IgD-negative memory B cell (primary cell): ENCODE results near the gene STXBP5L. TPM values are rescaled to one million over a fixed set of nuclear protein-coding genes. Genes with fewer than 3 reads are reported as not detected.
"Not testable (repeated sequence)": the region's sequence is repeated elsewhere in the genome, so short reads cannot be mapped to it uniquely, and the experiment has no call there.

Source experiments
- H3K27ac Mint-ChIP-seq, 3 donors: one replicate each; pipeline ENCODE4 v1.8.0; 2020 to 2022; ENCODE audit warnings: mild to moderate bottlenecking in 3 of 3, mixed read lengths in 3 of 3, moderate library complexity in 1 of 3
- H3K27me3 Mint-ChIP-seq: one replicate; pipeline ENCODE4 v1.8.0; 2021; ENCODE audit warnings: mixed read lengths
- H3K36me3 Mint-ChIP-seq: one replicate; pipeline ENCODE4 v1.8.0; 2020; ENCODE audit warnings: mild to moderate bottlenecking, mixed read lengths
- H3K4me1 Mint-ChIP-seq, 3 donors: one replicate each; pipeline ENCODE4 v1.8.0; 2020 to 2022; ENCODE audit warnings: mixed read lengths in 3 of 3, mild to moderate bottlenecking in 1 of 3
- H3K4me3 Mint-ChIP-seq, 4 donors: one replicate each; pipeline ENCODE4 v1.8.0; 2020 to 2022; ENCODE audit warnings: mild to moderate bottlenecking in 4 of 4, mixed read lengths in 4 of 4, moderate library complexity in 3 of 4
- H3K9me3 Mint-ChIP-seq, 3 donors: one replicate each; pipeline ENCODE4 v1.8.0; 2020 to 2021; ENCODE audit warnings: mixed read lengths in 3 of 3, mild to moderate bottlenecking in 1 of 3
- polyA plus RNA-seq: library from polyadenylated mRNA; unstranded; fragments of 300-500 nt; fragmentation: Illumina TruSeq; gene quantifications from one replicate; pipeline ENCODE4 v1.2.3, GENCODE V29; 2021

Gene STXBP5L
- polyA plus RNA-seq, result not detected

GRCh38 chr3:120908030-120908794, at the start of gene STXBP5L:
STXBP5L (plus strand) TSS chr3:120908205; CDS start chr3:120909579, 1,374 bp downstream.
- peaks cover 0 to 5% (median 2%) of the 10 kb centered on the region in 3 donors for H3K9me3 Mint-ChIP-seq
- H3K36me3 Mint-ChIP-seq, result peaks cover 1% of the 10 kb centered on the region
- H3K4me3 Mint-ChIP-seq, result peak within 1 kb of the TSS; percentile 66 to 84 (median 80)
- H3K4me1 Mint-ChIP-seq, result peaks cover 4 to 11% (median 8%) of the 10 kb centered on the region in 3 donors
- peaks cover 47% of the 10 kb centered on the region for H3K27me3 Mint-ChIP-seq
- H3K27ac Mint-ChIP-seq, result no peak within 1 kb of the TSS

DNA sequence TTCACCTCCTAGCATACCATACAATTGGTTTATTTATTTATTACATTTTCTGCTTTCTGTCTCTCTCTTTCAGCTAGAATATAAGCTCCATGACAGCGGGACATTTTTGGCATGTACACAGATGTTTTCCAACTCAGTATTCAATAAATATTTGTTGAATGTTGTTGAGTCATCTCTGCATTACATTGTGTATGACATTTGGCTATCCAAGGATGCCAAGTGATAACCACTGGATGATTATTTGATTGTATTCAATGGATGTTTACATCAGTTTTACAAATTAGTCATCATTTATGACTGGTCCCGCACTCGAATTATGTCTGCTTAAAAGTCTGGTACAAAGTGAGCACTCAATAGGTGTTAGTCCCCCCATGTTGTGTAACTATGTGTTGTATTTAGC, 49.5 kb upstream of the STXBP5L start:
- Mint-ChIP-seq H3K9me3 (peaks cover 0 to 5% (median 0%) of the 10 kb centered on the region in 3 donors), H3K36me3 (no peaks in the 10 kb centered on the region), H3K4me1 (no peaks in the 10 kb centered on the region), H3K27me3 (peaks cover 2% of the 10 kb centered on the region), H3K4me3 (no peak overlapping the region), H3K27ac (no peak overlapping the region)

DNA sequence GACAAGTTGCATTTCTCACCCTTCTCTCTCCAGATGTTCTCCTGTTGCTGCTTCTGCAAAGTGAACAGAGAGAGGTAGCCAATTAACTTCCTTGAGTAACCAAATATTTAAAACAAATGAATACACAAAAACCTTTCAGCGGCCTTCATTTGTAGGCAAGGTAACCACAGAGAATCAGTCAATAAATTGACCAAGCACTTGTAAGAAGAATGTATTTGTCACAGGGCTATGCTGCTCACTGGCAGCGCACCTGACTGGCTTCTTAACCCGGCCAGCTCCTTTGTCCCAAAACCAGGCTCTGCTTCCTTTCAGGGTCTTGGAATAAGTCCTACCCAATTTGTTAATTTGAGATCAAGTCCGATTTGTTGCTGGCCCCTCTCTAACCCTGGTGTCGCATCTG, 43.5 kb upstream of the STXBP5L start:
- Mint-ChIP-seq H3K36me3 (no peaks in the 10 kb centered on the region), H3K4me3 (no peak overlapping the region)

GRCh38 chr3:120875507-120875906, 32.5 kb upstream of the STXBP5L start:
- H3K4me1 Mint-ChIP-seq, result no peaks in the 10 kb centered on the region
- no peaks in the 10 kb centered on the region for H3K36me3 Mint-ChIP-seq
- H3K27ac Mint-ChIP-seq, result no peak overlapping the region
- H3K4me3 Mint-ChIP-seq, result no peak overlapping the region
- peaks cover 6% of the 10 kb centered on the region for H3K27me3 Mint-ChIP-seq
- peaks cover 0 to 4% (median 0%) of the 10 kb centered on the region in 3 donors for H3K9me3 Mint-ChIP-seq

More for the DNA sequence above, 43.5 kb upstream of the STXBP5L start:
- Mint-ChIP-seq H3K4me1 (no peaks in the 10 kb centered on the region), H3K9me3 (peaks cover 0 to 4% (median 0%) of the 10 kb centered on the region in 3 donors), H3K27ac (no peak overlapping the region), H3K27me3 (no peaks in the 10 kb centered on the region)

DNA sequence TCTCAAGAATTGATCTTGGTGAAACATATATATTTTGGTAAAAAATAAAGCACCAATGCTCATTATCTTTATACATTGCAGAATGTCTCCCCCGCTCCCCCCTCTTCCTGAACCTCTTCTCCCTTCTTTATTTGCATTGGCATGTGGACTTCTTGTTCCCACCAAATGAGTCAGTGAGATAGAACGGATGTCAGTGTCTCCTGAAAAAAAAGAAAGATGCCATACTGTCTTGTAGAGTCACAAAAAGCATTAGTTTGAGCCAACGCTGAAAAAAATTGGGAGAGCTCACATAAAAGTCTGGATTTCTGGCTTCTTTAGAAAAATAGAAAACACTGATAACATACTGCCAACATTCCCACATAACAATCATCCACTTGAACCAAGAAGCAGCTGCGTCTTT, 32.0 kb upstream of the STXBP5L start:
- H3K36me3 Mint-ChIP-seq, result no peaks in the 10 kb centered on the region
- H3K27me3 Mint-ChIP-seq, result peaks cover 9% of the 10 kb centered on the region
- no peaks in the 10 kb centered on the region for H3K4me1 Mint-ChIP-seq
- no peak overlapping the region for H3K27ac Mint-ChIP-seq
- H3K9me3 Mint-ChIP-seq, result peaks cover 0 to 4% (median 0%) of the 10 kb centered on the region in 3 donors
- no peak overlapping the region for H3K4me3 Mint-ChIP-seq

GRCh38 chr3:120879411-120879810, 28.6 kb upstream of the STXBP5L start:
- Mint-ChIP-seq H3K9me3 (peaks cover 0 to 4% (median 0%) of the 10 kb centered on the region in 3 donors), H3K27ac (no peak overlapping the region), H3K27me3 (peaks cover 9% of the 10 kb centered on the region), H3K36me3 (no peaks in the 10 kb centered on the region), H3K4me3 (no peak overlapping the region), H3K4me1 (no peaks in the 10 kb centered on the region)

DNA sequence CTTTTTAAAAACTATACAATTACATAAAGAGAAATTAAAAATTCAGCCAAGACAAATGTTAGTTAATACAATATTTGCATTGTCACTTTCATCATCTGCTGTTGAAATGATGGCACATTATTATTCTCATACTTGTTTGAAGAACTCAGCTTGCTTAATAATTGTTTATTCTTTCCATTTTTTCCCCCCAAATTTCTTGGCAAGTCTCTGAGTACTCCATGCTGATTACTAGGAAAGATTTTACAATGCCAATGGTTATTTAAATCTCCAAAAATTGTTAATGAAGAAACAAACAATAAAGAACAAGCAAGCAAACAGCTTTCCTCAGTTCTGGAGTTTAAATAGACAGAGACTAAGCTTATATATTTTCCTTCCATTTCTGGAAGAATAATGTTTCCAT, 15.1 kb upstream of the STXBP5L start:
- Mint-ChIP-seq H3K27me3 (no peaks in the 10 kb centered on the region), H3K9me3 (peaks cover 0 to 4% (median 1%) of the 10 kb centered on the region in 3 donors)

GRCh38 chr3:120894316-120895057, 13.5 kb upstream of the STXBP5L start:
- no peak overlapping the region for H3K4me3 Mint-ChIP-seq
- H3K36me3 Mint-ChIP-seq, result no peaks in the 10 kb centered on the region
- no peak overlapping the region for H3K27ac Mint-ChIP-seq
- peaks cover 0 to 2% (median 1%) of the 10 kb centered on the region in 3 donors for H3K9me3 Mint-ChIP-seq
- no peaks in the 10 kb centered on the region for H3K27me3 Mint-ChIP-seq
- H3K4me1 Mint-ChIP-seq, result no peaks in the 10 kb centered on the region

More for the DNA sequence above, 15.1 kb upstream of the STXBP5L start:
- Mint-ChIP-seq H3K36me3 (no peaks in the 10 kb centered on the region), H3K4me1 (no peaks in the 10 kb centered on the region), H3K27ac (no peak overlapping the region), H3K4me3 (no peak overlapping the region)

GRCh38 chr3:120901716-120902115, 6.3 kb upstream of the STXBP5L start:
- not testable (repeated sequence) for H3K9me3 Mint-ChIP-seq, H3K4me1 Mint-ChIP-seq, H3K4me3 Mint-ChIP-seq, H3K36me3 Mint-ChIP-seq, H3K27ac Mint-ChIP-seq
- peaks cover 13% of the 10 kb centered on the region for H3K27me3 Mint-ChIP-seq

DNA sequence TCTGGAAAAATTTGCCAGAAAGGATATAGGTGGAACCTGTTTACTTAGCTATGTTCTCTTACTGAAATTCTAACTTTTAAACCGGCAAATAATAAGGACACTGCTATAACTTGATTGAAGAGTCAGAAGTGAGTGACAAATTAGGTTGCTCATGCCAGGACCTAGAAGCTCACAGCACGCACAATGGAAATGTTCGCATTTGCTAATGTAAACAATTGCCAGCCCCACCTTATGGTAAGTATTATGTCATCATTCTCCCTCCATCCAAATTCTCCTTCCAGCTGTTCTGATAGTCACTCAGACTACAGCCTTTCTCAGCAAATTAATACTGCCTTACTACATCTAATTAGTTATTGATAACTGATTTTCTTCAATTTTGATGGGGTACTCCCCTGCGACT, 4.8 kb upstream of the STXBP5L start:
- no peak overlapping the region for H3K4me3 Mint-ChIP-seq
- peaks cover 0 to 4% (median under 1%) of the 10 kb centered on the region in 3 donors for H3K4me1 Mint-ChIP-seq
- peaks cover 22% of the 10 kb centered on the region for H3K27me3 Mint-ChIP-seq
- H3K27ac Mint-ChIP-seq, result no peak overlapping the region
- H3K9me3 Mint-ChIP-seq, result peaks cover 0 to 8% (median 6%) of the 10 kb centered on the region in 3 donors
- peaks cover 3% of the 10 kb centered on the region for H3K36me3 Mint-ChIP-seq

DNA sequence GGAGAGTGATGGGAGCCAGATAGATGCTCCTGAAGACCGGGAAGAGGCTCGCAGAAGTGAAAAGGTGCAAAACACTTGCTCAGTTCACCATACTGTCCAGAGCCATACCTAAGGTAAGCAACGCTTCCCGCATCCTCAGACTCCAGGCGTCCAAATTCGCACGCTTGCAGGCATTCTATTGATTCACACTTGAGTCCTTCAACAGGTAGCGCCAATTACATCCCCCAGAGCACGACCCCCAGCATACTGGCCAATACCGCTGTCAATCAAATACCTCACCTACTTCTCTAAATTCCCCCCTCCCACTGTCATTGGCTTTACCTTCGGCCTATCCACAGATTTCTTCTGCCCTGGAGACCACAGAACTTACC, 361 bp upstream of the STXBP5L start:
- peaks cover 4 to 11% (median 8%) of the 10 kb centered on the region in 3 donors for H3K4me1 Mint-ChIP-seq
- peak overlapping the region; percentile 27 to 82 (median 38) for H3K4me3 Mint-ChIP-seq
- peaks cover 0 to 5% (median 2%) of the 10 kb centered on the region in 3 donors for H3K9me3 Mint-ChIP-seq
- H3K27me3 Mint-ChIP-seq, result peaks cover 43% of the 10 kb centered on the region
- H3K27ac Mint-ChIP-seq, result no peak overlapping the region
- peaks cover 1% of the 10 kb centered on the region for H3K36me3 Mint-ChIP-seq

GRCh38 chr3:120908795-120909601, 993 bp downstream of the STXBP5L start:
- peaks cover 47% of the 10 kb centered on the region for H3K27me3 Mint-ChIP-seq
- peaks cover 4 to 11% (median 8%) of the 10 kb centered on the region in 3 donors for H3K4me1 Mint-ChIP-seq
- H3K27ac Mint-ChIP-seq, result no peak overlapping the region
- peak overlapping the region; percentile 30 to 76 (median 53) for H3K4me3 Mint-ChIP-seq
- peaks cover 1% of the 10 kb centered on the region for H3K36me3 Mint-ChIP-seq
- peaks cover 0 to 5% (median 2%) of the 10 kb centered on the region in 3 donors for H3K9me3 Mint-ChIP-seq

- Mint-ChIP-seq H3K27me3 (peaks cover 47% of the 10 kb centered on the region), H3K36me3 (peaks cover 1% of the 10 kb centered on the region), H3K27ac (no peak overlapping the region), H3K9me3 (peaks cover 0 to 5% (median 2%) of the 10 kb centered on the region in 3 donors), H3K4me1 (peaks cover 4 to 11% (median 8%) of the 10 kb centered on the region in 3 donors), H3K4me3 (peak overlapping the region in 2 of 4 donors; percentile 24 to 76)
Observed at GRCh38 chr3:120909602-120909878, 1.5 kb downstream of the STXBP5L start.

DNA sequence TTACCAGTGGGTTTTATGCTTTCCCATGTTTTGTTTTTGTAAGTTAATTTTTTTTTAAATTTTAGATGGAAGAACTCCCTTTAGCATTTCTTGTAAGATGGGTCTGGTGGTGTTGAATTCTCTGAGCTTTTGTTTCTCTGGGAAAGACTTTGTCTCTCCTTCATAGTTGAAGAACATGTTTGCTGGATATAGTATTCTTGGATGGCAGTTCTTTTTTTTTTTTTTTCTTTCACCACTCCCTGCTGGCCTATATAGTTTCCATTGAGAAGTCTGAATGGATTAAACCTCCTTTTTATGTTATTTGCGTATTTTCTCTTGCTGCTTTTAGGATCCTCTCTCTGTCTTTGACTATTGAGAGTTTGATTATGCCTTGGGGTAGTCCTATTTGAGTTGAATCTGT, 18.1 kb downstream of the STXBP5L start:
- Mint-ChIP-seq H3K27me3 (no peaks in the 10 kb centered on the region), H3K9me3 (peaks cover 9 to 24% (median 17%) of the 10 kb centered on the region in 3 donors), H3K27ac (no peak overlapping the region), H3K4me3 (no peak overlapping the region), H3K4me1 (no peaks in the 10 kb centered on the region), H3K36me3 (peaks cover 4% of the 10 kb centered on the region)

DNA sequence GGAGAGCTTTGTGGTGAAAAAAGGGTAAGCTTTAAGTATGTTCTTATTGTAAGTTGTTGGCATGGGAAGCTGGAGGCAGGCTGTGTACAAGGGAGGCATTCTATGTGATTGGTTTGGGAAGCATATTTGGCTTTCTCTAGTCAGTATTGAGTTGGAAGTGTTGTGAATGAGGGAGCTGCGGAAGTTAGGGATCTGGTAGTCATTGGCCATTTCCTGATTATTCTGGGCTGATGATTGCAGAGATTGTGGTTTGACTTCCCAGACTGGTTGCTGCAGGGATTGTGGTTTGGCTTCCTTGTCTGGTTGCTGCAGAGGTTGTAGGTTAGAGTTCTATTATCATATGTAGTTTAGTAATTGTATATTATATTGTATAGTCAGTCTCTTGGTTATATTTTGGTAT, 21.0 kb downstream of the STXBP5L start:
- peaks cover 6 to 19% (median 17%) of the 10 kb centered on the region in 3 donors for H3K9me3 Mint-ChIP-seq
- H3K27me3 Mint-ChIP-seq, result no peaks in the 10 kb centered on the region
- peaks cover 4% of the 10 kb centered on the region for H3K36me3 Mint-ChIP-seq
- no peak overlapping the region for H3K4me3 Mint-ChIP-seq
- H3K4me1 Mint-ChIP-seq, result no peaks in the 10 kb centered on the region
- H3K27ac Mint-ChIP-seq, result no peak overlapping the region
